Activated CD8-positive, alpha-beta T cell treated with anti-CD3 and anti-CD28 coated beads for 36 hours (primary cell): Measurements from ENCODE around the gene ZXDC. TPM values are rescaled to one million over a fixed set of nuclear protein-coding genes. Genes with fewer than 3 reads are reported as not detected.

Experiments used
- ATAC-seq: fragments of 200-7000 bp; cut with Tn5 transposase; one replicate; pipeline ENCODE4 v1.10.0; 2021; ENCODE audit warnings: mild to moderate bottlenecking, moderate library complexity
- CTCF ChIA-PET: fragments of 350-600 bp; sonication (Branson Sonifier 250); formaldehyde crosslinking; loops from one replicate; lab custom pipeline; 2021; ENCODE audit warnings: antibody characterized with exemption; lab: Charles Lee
- POLR2A ChIA-PET: fragments of 350-600 bp; sonication (Branson Sonifier 250); formaldehyde crosslinking; loops from one replicate; lab custom pipeline; 2021; ENCODE audit warnings: antibody characterized with exemption; lab: Charles Lee
- DNase-seq: peaks from one replicate; pipeline ENCODE4 v3.0.0-alpha.2; 2020
- H3K27ac Mint-ChIP-seq: one replicate; pipeline ENCODE4 v1.8.0; 2021; ENCODE audit warnings: mild to moderate bottlenecking, mixed read lengths
- H3K27me3 Mint-ChIP-seq: one replicate; pipeline ENCODE4 v1.8.0; 2021; ENCODE audit warnings: mixed read lengths
- H3K36me3 Mint-ChIP-seq: one replicate; pipeline ENCODE4 v1.8.0; 2021; ENCODE audit warnings: low read depth, mixed read lengths
- H3K4me1 Mint-ChIP-seq: one replicate; pipeline ENCODE4 v1.8.0; 2021; ENCODE audit warnings: low read depth, mixed read lengths
- H3K4me3 Mint-ChIP-seq: one replicate; pipeline ENCODE4 v1.8.0; 2021; ENCODE audit warnings: mild to moderate bottlenecking, moderate library complexity, mixed read lengths
- H3K9me3 Mint-ChIP-seq: one replicate; pipeline ENCODE4 v1.8.0; 2021; ENCODE audit warnings: mixed read lengths
- intact Hi-C: fragments of 100-400 bp; cut with micrococcal nuclease; formaldehyde crosslinking; loops from one replicate; pipeline ENCODE4 v1.10.0; 2022
- total RNA-seq, 2 experiments: library from RNA; stranded (reverse); gene quantifications; one replicate each; pipeline ENCODE4 v1.2.3, GENCODE V29; 2021
- TF ChIP-seq, protein P1 (sequence below): fragments of 200-600 bp; IDR thresholded peaks from one replicate; pipeline ENCODE4 v1.8.0; 2022; ENCODE audit warnings: antibody characterized with exemption, mild to moderate bottlenecking

Gene ZXDC
- total RNA-seq, 2 experiments from 2014 or later, result 27.8 to 29.8 TPM

DNA sequence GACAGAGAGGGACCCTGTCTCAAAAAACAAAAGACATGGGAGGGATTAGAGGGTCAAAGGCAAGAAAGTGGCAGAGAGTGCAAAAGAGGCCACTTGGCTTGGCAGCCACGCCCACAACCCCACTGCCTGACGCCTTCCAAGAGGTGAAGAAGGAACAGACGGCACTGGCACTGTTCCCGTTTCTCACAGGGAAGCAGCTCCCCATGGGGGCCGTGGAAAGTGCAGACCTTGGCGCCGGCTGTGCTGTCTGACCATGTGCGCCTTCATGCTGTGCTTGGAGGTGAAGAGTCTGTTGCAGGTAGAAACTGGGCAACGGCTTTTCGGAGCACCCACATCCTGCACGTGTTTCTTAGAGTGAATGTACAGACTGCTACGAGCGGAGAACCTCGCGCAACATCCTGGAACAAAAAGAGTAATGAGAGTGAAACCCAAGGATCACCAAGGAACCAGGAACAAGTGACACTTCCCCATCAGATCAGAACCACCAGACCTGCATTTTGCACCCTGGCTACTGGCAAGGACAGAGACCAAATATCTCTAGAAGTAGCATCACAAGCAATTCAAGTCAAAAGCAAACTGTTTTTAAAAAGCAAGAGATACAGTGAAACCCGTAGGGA is 9.7 kb downstream of the ZXDC start:
- ATAC-seq (no peak), DNase-seq (no peak)
- no peaks in the 10 kb centered on the region for H3K27me3 Mint-ChIP-seq
- H3K36me3 Mint-ChIP-seq, result peaks cover 56% of the 10 kb centered on the region
- CTCF ChIA-PET, result interaction anchor here (1.6 kb wide), 1 partner anchor 9 kb away, joined by 4 read pairs; no protein-coding TSS in a partner anchor
- H3K27ac Mint-ChIP-seq, result no peak overlapping the region
- POLR2A ChIA-PET, result no interaction called here
- TF ChIP-seq, protein P1, sequence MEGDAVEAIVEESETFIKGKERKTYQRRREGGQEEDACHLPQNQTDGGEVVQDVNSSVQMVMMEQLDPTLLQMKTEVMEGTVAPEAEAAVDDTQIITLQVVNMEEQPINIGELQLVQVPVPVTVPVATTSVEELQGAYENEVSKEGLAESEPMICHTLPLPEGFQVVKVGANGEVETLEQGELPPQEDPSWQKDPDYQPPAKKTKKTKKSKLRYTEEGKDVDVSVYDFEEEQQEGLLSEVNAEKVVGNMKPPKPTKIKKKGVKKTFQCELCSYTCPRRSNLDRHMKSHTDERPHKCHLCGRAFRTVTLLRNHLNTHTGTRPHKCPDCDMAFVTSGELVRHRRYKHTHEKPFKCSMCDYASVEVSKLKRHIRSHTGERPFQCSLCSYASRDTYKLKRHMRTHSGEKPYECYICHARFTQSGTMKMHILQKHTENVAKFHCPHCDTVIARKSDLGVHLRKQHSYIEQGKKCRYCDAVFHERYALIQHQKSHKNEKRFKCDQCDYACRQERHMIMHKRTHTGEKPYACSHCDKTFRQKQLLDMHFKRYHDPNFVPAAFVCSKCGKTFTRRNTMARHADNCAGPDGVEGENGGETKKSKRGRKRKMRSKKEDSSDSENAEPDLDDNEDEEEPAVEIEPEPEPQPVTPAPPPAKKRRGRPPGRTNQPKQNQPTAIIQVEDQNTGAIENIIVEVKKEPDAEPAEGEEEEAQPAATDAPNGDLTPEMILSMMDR, result no peak
- no peaks in the 10 kb centered on the region for H3K9me3 Mint-ChIP-seq
- H3K4me3 Mint-ChIP-seq, result no peak overlapping the region
- intact Hi-C loops, result no loop called here
- H3K4me1 Mint-ChIP-seq, result peaks cover 32% of the 10 kb centered on the region

DNA sequence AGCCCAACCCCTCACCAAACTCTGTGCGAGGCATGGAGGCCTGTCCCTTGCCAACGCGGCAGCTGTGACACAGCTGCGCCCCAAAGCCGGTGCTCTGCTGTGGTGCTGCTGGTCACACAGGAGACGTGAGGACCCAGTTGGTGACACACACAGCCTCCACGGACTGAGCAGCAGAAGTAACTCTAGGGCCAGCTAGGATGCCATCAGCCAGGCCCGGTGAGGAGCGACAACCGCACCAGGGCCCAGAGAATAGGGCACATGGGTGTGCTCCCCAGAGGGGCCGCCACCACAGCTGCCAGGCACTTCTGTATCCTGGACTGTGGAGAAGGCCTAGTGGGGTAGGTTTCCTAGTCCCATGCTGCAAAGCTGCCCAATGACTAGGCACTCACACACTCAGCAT is 10.7 kb downstream of the ZXDC start:
- TF ChIP-seq, protein P1, result no peak
- Mint-ChIP-seq H3K27ac (no peak overlapping the region), H3K27me3 (no peaks in the 10 kb centered on the region), H3K9me3 (no peaks in the 10 kb centered on the region), H3K4me3 (no peak overlapping the region), H3K36me3 (peaks cover 54% of the 10 kb centered on the region), H3K4me1 (peaks cover 30% of the 10 kb centered on the region)
- no peak for DNase-seq
- intact Hi-C loops, result no loop called here
- no peak for ATAC-seq
- POLR2A ChIA-PET, result interaction anchor here (0.6 kb wide), 1 partner anchor 8 kb away, joined by 3 read pairs; no protein-coding TSS in a partner anchor
- CTCF ChIA-PET, result no interaction called here

DNA sequence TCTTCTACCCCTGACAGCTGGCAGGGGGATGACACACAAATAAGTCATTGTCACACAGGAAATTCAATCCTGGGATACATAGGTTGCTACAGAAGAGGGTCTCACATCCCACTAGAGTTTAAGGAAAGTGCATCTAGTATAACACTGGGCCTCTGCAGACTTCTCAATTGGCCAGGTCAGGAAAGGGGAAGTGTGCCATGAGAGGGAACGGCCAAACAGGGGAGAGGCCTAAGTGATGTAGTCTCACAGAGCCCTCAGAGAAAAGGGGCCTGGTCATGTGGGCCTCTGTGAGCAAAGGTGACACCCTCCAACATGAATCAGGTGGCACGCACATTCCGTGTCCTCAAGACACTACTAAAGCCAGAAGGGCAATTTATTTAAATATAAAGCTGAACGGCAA is 11.2 kb downstream of the ZXDC start:
- CTCF ChIA-PET, result no interaction called here
- POLR2A ChIA-PET, result no interaction called here

DNA sequence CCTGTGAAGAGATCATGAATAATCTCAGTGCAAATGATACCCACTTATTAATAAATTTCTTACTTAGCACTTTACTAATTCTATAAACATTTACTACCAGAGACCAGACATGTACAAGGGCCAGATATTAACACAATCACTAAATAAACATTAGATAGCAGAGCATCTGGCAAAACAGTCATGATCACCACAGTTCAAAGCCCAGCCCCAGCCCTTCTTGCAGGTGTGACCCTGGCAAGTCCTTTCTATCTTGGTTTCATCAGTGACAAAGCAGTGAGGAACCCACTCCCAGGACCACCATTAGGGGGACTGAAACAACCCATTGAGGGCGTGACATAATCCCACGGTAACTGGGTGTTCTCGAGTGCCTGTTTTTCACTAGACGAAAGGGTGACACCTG is 11.6 kb downstream of the ZXDC start:
- ATAC-seq (no peak), DNase-seq (no peak)
- Mint-ChIP-seq H3K27ac (no peak overlapping the region), H3K27me3 (no peaks in the 10 kb centered on the region), H3K9me3 (no peaks in the 10 kb centered on the region), H3K36me3 (peaks cover 48% of the 10 kb centered on the region), H3K4me3 (no peak overlapping the region), H3K4me1 (peaks cover 22% of the 10 kb centered on the region)
- TF ChIP-seq, protein P1, result no peak
- ChIA-PET POLR2A (interaction anchor here (0.9 kb wide), 1 partner anchor 8 kb away, joined by 3 read pairs; no protein-coding TSS in a partner anchor), CTCF (no interaction called here)
- intact Hi-C loops, result no loop called here

More for the DNA sequence above, 11.2 kb downstream of the ZXDC start:
- Mint-ChIP-seq H3K36me3 (peaks cover 52% of the 10 kb centered on the region), H3K4me3 (no peak overlapping the region), H3K9me3 (no peaks in the 10 kb centered on the region), H3K4me1 (peaks cover 26% of the 10 kb centered on the region), H3K27me3 (no peaks in the 10 kb centered on the region), H3K27ac (no peak overlapping the region)
- DNase-seq (no peak), ATAC-seq (no peak)
- TF ChIP-seq, protein P1, result no peak
- intact Hi-C loops, result no loop called here

DNA sequence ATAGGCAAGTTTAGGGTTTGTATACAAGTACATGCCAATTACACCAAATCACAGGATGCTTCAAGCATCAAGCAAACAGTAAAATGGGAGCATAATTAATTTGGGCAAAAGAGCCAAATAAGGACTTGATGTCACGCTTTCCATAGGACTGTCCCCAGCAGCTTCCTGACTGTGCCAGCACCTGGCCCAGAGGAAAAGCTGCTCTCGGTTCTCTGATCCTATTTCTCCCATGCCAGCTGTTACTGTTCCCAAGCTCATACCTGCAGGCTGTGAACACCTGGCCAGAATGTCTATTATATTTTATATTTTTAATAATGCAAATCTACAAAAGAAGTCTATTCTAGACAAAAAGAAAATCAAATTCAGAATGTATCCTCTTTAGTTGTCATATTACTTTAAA is 12.2 kb downstream of the ZXDC start:
- ChIA-PET CTCF (no interaction called here), POLR2A (interaction anchor here (0.9 kb wide), 1 partner anchor 8 kb away, joined by 3 read pairs; no protein-coding TSS in a partner anchor)
- intact Hi-C loops, result no loop called here
- peaks cover 17% of the 10 kb centered on the region for H3K4me1 Mint-ChIP-seq
- DNase-seq (no peak), ATAC-seq (no peak)
- H3K27me3 Mint-ChIP-seq, result no peaks in the 10 kb centered on the region
- peaks cover 45% of the 10 kb centered on the region for H3K36me3 Mint-ChIP-seq
- TF ChIP-seq, protein P1, result no peak
- H3K4me3 Mint-ChIP-seq, result no peak overlapping the region
- H3K27ac Mint-ChIP-seq, result no peak overlapping the region
- H3K9me3 Mint-ChIP-seq, result no peaks in the 10 kb centered on the region
